NCI-H1092 treated with DMSO at 0.1 percent for 48 hours (cell line): ENCODE results near the gene OR13H1.
"Not testable (repeated sequence)": the region's sequence is repeated elsewhere in the genome, so short reads cannot be mapped to it uniquely, and the experiment has no call there.

ENCODE experiments used
- DNase-seq: peaks from one replicate; lab custom pipeline; 2025; lab: John Stamatoyannopoulos, UW

OR13H1 gene, protein sequence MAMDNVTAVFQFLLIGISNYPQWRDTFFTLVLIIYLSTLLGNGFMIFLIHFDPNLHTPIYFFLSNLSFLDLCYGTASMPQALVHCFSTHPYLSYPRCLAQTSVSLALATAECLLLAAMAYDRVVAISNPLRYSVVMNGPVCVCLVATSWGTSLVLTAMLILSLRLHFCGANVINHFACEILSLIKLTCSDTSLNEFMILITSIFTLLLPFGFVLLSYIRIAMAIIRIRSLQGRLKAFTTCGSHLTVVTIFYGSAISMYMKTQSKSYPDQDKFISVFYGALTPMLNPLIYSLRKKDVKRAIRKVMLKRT

DNA sequence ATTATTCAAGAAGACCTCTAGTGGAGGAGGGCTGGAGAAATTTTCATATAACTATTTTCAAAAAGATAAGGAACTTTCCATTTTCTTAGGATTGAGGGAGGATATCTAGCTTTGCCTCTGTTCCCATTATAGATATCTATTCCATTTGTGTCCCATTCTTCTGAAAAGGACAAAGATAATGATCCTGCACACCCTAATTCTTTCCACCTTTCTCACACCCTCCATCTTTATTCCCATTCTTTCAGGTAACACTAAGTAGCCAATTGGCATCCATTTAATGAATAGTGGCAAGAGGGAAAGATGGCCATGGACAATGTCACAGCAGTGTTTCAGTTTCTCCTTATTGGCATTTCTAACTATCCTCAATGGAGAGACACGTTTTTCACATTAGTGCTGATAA, at the start of gene OR13H1:
Gene OR13H1, plus strand, starts transcription at position 301 of the 400 bp plus-strand sequence. Its CDS starts 0 bp downstream, at position 301.
- DNase-seq, result no peak

DNA sequence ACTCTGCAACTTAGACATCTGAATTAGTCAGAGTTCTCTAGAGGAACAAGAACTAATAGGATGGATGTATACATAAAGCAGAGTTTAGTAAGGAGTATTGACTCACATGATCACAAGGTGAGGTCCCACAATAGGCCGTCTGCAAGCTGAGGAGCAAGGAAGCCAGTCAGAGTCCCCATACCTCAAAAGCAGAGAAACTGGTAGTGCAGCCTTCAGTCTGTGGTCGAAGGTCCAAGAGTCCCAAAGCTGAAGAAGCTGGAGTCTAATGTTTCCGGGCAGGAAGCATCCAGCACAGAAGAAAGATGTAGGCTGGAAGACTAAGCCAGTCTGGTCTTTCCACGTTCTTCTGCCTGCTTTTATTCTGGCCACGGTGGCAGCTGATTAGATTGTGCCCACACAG, 42.3 kb upstream of the OR13H1 start:
- DNase-seq, result not testable (repeated sequence)

DNA sequence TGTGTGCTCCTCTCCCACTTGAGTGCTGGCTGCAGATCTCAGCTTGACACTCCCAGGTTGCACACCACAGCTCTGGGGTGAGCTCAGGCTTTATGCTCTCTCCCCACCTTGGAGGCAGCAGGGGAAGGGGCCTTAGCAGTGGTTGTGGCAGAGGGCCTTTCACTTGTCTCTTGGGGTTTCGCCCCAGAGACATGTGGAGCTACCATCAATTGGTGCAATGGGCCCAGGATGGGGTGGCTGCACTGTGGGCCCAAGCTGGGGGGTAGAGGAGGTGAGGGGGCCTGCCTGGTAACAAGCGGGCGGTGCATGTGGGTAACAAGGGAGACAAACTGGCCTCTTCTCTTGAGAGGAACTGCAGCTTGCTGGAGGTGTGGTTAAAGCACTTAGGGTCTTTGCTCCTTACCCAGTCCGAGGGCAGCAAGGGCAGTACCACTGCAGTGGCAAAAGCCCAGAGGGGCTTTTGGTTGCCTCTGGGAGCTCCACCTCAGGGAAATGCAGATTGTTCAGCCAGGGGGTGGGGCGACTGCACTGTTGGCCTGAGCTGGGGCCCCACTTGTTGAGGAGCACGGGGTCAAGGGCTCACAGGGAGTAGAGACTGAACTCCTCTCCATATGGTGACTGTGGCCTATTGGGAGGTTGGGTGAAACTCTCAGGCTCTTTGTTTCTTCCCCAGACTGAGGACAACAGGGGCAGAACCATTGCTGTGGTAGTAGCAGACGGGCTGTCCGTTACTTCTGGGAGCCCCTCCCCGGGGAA, 30.5 kb upstream of the OR13H1 start:
- no peak for DNase-seq

DNA sequence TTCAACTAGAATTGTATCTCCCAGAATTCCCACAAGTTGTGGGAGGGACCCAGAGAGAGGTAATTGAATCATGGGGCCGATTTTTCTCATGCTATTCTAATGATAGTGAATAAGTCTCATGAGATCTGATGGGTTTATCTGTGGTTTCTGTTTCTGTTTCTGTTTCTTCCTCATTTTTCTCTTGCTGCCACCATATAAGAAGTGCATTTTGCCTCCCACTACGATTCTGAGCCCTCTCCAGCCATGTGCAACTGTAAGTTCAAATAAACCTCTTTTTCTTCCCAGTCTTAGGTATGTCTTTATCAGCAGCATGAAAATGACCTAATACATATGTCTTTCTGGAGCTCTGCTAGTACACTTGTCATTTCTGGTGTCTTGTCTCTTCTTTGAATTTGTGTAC, 22.1 kb upstream of the OR13H1 start:
- DNase-seq, result no peak

DNA sequence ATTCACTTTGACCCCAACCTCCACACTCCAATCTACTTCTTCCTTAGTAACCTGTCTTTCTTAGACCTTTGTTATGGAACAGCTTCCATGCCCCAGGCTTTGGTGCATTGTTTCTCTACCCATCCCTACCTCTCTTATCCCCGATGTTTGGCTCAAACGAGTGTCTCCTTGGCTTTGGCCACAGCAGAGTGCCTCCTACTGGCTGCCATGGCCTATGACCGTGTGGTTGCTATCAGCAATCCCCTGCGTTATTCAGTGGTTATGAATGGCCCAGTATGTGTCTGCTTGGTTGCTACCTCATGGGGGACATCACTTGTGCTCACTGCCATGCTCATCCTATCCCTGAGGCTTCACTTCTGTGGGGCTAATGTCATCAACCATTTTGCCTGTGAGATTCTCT, 344 bp downstream of the OR13H1 start:
- DNase-seq, result no peak

DNA sequence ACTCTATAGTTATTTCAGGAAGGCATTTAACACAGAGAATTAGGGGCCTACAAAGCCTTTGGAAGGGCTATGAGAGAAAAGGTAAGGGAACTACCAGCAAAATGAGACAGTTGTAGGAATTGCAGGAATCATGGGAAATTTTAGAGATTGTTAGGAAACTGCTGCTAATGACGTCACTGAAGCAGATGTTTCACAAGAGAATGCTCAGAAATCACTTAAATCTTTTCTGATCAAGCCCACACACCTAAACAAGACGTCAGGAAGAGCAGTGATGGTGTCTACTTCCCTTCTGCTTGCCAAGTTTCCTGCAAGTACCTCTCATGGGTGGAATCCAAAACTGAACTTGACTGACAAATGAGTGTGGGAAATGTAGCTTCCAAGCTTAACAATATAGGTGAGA, 5.1 kb downstream of the OR13H1 start:
- DNase-seq, result no peak

DNA sequence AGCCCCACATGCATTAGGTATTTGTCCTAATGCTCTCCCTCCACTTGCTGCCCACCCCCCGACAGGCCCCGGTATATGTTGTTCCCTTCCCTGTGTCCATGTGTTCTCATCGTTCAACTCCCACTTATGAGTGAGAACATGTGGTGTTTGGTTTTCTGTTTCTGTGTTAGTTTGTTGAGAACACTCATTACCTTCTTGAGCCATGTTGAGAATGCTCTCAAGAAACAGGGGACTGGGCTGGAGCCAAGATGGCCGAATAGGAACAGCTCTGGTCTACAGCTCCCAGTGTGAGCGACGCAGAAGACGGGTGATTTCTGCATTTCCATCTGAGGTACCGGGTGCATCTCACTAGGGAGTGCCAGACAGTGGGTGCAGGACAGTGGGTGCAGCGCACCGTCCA, 8.6 kb downstream of the OR13H1 start:
- not testable (repeated sequence) for DNase-seq

DNA sequence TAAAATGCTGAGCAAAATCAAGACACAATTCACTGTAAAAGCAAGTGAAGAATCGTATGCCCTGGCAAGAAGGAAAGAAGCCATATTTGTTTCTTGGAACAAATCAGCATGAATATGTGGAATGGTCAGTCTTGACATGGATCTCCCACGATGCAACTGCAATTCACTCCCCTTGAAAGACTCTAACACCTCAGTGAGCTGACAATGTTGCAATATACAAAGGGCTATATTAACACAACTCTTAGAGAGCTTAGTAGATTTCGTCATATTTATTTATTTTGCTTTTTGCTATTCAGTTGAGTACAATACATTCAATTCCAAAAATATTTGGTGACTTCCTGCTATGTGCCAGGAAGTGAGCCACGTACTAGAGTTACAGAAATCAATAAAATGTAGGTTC, 14.7 kb downstream of the OR13H1 start:
- DNase-seq, result no peak

DNA sequence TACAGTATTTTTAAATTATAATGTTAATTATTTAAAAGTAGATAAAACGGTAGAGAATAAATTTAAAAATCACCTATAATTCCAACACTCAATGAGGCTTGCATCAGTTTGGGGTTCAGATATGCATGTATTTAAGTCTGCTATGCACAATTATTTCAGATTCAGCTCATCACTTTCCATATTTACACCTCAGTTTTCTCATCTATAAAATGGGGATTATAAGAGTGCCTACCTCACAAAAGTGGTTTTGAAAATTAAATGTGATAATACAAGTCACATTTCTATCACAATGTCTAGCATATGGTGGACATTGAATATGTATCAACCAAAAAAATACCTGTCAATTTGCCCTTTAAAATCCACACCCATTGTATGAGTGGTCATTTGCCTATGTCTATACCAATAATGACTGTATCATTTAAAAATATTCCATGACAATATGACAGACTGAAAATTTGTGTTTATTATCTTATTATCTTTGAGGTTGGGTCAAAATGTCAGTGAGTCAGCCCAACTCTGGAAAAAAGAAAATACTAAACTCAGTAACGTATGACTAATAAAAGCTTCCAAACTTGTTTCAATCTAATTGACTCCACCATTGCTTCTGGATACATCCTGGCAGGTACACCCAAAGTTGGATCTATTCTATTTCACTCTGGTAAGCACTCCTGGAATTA, 20.8 kb downstream of the OR13H1 start:
- DNase-seq, result no peak

DNA sequence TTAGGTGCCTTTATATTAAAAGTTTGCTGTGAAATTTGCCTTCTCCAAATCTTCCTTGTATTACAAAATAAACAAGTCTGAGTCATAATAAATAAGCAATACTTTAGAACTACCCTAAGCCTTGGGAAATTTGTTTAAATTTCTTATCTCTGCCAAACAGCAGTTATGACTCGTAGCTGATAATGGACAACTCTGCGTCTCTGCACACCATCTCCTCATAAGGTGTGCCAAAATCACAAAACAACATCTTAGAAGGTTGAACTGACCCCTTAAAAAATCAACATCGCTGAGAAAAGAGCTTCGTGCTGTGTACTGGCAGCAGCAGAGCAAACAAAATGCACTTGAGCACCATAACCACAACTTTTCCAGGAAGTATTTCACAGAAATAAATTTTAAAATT, 22.0 kb downstream of the OR13H1 start:
- DNase-seq, result no peak

DNA sequence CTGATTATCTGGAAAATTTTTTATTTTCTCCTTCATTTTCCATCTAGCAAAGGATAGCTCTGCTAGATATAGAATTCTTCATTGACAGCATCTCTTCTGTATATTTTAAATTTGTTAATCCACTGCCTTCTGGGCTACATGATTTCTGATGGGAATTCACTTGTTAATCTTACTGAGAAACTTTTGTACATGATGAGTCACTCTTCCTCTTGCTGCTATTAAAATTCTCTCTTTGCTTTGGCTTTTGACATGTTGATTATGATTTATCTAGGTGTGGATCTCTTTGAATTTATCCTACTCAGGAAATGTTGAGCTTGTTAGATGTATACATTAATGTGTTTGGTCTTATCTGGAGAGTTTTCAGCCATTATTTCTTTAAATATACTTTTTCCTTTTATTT, 27.5 kb downstream of the OR13H1 start:
- no peak for DNase-seq

DNA sequence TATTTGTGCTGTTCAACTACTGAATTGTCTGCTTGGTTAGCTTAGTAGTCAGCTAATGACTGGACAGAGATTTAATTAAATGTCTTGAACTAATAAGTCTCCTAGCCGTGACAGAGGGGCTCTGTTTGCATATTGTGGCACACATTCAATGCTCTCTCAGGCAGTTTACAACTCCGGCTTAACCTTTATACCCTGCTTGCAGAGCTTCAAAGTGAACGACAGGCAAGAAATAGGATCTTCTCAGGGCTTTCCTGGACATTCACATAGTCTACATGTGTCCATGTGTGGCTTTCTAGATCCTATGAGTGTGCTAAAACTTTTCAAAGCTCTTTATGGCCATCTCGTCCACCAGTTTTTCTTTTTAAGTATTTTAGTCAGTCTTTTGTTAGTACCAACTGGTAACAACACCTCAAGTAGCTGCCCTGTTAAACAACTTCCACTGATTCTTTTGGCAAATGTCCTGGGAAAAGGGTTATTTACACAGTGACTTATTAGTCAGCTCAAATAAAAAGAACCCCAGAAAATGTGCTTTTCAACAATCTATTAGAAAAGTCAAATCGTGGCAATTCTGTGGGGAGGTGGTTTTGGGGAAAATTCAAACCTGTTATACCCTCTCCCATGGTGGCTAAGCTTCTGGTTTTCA, 28.6 kb downstream of the OR13H1 start:
- DNase-seq, result no peak

DNA sequence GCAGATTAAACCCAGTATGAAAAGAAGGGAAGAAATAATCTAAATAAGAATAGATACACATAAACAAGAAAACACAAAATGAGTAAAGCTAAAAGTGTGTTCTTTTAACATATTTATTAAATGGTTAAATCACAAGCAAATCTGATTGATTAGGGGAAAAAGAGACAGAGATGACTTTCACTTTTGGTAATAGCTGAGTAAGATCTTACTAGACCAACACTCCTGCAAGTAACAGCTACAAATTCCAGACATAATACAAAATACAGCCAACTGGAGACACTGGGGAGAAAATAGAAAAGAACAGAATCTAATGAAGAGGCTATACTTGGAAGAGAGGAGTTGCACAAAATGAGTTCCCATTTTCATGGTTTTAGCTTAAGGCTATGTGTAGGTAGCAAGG, 33.5 kb downstream of the OR13H1 start:
- no peak for DNase-seq

DNA sequence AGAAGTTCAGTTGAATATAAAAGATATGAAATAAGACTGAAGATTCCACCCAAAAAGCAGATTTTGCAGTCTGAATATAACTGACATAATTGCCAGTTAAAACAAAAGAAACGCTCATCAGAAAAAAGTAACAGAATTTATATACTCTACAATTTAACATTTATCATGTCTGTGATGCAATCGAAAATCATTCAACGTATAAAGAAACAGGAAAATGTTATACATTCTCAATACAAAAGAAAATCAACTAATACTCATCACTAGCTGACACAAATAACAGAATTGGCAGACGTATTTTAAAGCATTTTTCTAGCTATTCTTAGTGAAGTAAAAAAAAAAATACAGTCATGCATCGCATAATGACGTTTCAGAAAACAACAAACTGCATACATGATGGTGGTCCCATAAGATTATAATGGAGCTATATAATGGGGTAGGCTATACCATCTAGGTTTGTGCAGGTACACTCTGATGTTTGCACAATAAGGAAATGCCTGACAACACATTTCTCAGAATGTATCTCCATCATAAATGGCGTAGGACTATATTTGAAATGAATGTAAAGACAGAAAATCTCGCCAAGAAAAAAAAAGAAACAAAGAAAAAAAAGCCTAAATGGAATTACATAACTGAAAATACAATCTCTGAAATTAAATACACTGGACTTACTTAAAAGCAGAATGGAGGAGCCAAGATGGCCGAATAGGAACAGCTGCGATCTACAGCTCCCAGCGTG, 34.3 kb downstream of the OR13H1 start:
- no peak for DNase-seq

DNA sequence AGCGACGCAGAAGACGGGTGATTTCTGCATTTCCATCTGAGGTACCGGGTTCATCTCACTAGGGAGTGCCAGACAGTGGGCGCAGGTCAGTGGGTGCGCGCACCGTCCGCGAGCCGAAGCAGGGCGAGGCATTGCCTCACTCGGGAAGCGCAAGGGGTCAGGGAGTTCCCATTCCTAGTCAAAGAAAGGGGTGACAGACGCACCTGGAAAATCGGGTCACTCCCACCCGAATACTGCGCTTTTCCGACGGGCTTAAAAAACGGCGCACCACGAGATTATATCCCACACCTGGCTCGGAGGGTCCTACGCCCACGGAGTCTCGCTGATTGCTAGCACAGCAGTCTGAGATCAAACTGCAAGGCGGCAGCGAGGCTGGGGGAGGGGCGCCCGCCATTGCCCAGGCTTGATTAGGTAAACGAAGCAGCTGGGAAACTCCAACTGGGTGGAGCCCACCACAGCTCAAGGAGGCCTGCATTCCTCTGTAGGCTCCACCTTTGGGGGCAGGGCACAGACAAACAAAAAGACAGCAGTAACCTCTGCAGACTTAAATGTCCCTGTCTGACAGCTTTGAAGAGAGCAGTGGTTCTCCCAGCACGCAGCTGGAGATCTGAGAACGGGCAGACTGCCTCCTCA, 35.0 kb downstream of the OR13H1 start:
- not testable (repeated sequence) for DNase-seq

DNA sequence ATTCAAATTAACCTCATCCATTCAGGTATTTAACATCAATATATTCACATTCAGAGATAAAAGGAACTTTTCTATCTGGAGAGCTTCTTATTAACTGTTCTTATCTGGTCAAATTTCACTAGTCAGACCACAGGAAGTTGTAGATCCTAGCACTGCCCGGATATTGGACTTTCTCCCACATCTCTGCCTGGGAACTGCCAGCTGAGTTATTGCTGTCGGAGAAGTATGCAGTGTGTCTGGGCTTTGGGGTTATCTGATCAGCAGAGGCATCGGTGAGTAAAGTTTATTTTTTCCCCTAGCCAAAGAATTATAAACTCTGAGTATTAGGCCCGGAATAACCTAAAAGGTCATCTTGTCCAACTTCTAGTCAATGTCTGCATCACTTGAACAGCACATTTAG, 45.1 kb downstream of the OR13H1 start:
- DNase-seq, result no peak
